GM10847 (cell line): ENCODE data around the gene TLR8.

ENCODE experiments used
- POLR2A ChIP-seq: IDR thresholded peaks from 2 replicates; pipeline ENCODE4 v1.6.1; 2011; ENCODE audit not compliant: insufficient read length; ENCODE audit errors: extremely low read depth

TLR8 gene

GRCh38 chrX:12919620-12920019 lies 13.2 kb downstream of the TLR8 start:
- no peak for TF ChIP-seq POLR2A

- TF ChIP-seq POLR2A: no peak
Measured at GRCh38 chrX:12920990-12921389, 14.6 kb downstream of the TLR8 start.

GRCh38 chrX:12921886-12922598 lies 15.6 kb downstream of the TLR8 start:
- no peak for TF ChIP-seq POLR2A

- no peak for TF ChIP-seq POLR2A
Measured at GRCh38 chrX:12922599-12922919, 16.1 kb downstream of the TLR8 start.

- no peak for TF ChIP-seq POLR2A
Measured at GRCh38 chrX:12929701-12930100, 23.3 kb downstream of the TLR8 start.

GRCh38 chrX:12930150-12930549 lies 23.7 kb downstream of the TLR8 start:
- no peak for TF ChIP-seq POLR2A

- no peak for TF ChIP-seq POLR2A
Measured at GRCh38 chrX:12932244-12932643, 25.8 kb downstream of the TLR8 start.

- no peak for TF ChIP-seq POLR2A
Measured at GRCh38 chrX:12934850-12935249, 28.4 kb downstream of the TLR8 start.

- TF ChIP-seq POLR2A: no peak
Measured at GRCh38 chrX:12936947-12937346, 30.5 kb downstream of the TLR8 start.

- no peak for TF ChIP-seq POLR2A
Measured at GRCh38 chrX:12945494-12945893, 39.1 kb downstream of the TLR8 start.

GRCh38 chrX:12946406-12946805 lies 40.0 kb downstream of the TLR8 start:
- TF ChIP-seq POLR2A: no peak

- no peak for TF ChIP-seq POLR2A
Measured at GRCh38 chrX:12946838-12947544, 40.6 kb downstream of the TLR8 start.

- TF ChIP-seq POLR2A: no peak
Measured at GRCh38 chrX:12947545-12948235, 41.3 kb downstream of the TLR8 start.

GRCh38 chrX:12948495-12948894 lies 42.1 kb downstream of the TLR8 start:
- TF ChIP-seq POLR2A: no peak

GRCh38 chrX:12949205-12949926 lies 42.9 kb downstream of the TLR8 start:
- TF ChIP-seq POLR2A: peak; percentile 16

- peak; percentile 32 for TF ChIP-seq POLR2A
Measured at GRCh38 chrX:12949927-12950656, 43.7 kb downstream of the TLR8 start.
